Superior temporal gyrus (tissue), 1 donor: ENCODE results near the gene ACBD4.

Experiments
- DNase-seq: peaks from one replicate; pipeline ENCODE4 v3.0.0-alpha.2; 2016; ENCODE audit errors: extremely low spot score

The ACBD4 gene

DNA sequence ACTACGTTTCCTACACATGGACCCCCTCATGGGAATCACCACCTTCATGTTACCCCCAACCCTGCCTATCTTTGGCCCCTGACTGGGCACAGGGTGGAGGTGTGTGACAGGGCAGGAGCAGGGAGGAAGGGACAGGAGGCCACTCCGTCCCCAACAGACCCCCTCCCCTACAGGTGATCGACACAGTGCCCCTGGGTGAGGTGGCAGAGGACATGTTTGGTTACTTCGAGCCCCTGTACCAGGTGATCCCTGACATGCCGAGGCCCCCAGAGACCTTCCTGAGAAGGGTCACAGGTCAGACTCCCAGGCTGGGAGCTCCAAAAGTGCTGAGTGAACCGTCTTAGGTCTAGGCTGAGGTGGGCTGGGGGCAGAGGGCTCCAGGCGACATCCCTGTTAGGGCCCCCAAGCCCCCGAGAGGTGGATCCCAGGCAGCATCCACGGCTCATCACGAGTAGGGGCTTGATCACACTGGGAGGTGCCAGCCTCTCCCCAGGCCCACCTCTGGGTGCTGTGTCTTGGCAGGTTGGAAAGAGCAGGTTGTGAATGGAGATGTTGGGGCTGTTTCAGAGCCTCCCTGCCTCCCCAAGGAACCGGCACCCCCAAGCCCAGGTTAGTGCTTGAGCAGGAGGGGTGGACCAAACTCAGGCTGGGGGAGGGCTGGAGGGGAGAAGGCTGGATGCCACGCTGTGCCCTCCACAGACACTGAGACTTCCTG, 1.5 kb downstream of the ACBD4 start:
- DNase-seq, result no peak

DNA sequence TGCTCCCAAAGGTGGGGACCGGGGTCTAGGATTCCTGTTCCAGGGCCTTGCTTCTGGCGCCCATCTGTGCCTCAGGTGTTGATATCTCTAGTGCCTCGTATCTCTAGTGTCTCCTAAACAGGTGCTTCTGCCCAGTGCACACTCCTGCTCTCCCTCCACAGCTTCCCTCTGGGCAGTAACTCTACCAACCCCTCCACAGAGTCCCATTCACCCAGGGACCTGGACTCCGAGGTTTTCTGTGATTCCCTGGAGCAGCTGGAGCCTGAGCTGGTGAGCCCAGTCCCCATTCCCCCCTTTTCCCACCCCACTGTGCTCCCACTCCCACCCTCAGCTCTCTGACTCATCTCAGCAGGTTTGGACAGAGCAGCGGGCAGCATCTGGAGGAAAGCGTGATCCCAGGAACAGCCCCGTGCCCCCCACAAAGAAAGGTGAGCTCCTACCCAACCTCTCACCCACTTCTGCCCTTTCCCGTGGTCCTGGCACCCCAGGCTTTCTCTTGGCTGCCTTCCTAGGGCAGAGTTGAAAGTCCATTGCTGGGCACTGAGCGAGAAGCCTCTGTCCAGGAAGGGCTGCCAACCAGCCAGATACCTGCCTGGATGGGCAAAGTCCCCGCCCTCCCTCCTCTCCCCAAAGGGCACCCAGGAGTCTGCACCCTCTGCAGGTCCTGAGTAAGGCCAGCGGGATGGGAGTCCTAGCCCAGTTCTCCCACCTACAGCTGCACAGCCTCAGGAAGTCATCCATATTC, 2.2 kb downstream of the ACBD4 start:
- no peak for DNase-seq

DNA sequence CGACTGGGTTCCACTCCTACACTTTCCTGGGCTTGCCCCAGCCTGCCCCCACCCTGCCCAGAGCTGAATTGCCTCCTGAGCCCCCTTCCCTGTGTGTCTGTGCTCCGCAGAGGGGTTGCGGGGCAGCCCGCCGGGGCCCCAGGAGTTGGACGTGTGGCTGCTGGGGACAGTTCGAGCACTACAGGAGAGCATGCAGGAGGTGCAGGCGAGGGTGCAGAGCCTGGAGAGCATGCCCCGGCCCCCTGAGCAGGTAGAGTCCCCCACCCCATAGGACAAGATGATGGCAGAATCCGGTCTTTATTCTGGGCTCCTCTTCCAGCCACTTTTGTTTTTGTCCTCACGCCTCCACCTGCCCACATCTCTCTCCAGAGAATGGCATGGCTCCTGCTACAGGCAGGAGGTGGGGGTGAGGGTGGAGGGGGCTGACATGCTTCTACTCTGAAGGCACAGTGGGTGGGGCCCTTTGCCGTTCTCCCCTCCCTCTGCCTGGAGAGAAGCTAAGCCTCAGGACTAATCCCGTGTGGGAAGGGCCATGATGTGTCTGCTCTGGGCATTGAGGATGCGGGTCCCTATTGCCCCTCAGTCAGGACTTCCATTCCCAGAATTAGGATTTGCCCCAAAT, 3.5 kb downstream of the ACBD4 start:
- DNase-seq, result no peak

DNA sequence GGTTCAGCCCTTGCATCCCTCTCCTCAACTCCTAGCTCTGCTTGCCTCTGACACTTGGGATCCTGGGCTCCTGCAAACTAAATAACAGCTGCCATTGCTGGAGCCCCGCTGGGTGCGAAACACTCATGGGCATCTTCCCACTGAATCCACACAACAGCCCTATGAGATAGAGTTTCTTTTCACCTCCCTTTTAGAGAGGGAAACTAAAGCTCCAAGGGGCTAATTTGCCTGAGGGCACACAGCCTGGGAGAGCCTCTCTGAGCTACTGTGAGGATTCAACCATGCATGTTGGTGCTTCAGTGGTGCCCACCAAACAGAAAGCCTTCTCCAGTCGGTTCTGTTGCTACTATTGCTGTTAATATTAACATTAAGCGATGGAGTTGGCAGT, 4.0 kb downstream of the ACBD4 start:
- DNase-seq, result no peak

DNA sequence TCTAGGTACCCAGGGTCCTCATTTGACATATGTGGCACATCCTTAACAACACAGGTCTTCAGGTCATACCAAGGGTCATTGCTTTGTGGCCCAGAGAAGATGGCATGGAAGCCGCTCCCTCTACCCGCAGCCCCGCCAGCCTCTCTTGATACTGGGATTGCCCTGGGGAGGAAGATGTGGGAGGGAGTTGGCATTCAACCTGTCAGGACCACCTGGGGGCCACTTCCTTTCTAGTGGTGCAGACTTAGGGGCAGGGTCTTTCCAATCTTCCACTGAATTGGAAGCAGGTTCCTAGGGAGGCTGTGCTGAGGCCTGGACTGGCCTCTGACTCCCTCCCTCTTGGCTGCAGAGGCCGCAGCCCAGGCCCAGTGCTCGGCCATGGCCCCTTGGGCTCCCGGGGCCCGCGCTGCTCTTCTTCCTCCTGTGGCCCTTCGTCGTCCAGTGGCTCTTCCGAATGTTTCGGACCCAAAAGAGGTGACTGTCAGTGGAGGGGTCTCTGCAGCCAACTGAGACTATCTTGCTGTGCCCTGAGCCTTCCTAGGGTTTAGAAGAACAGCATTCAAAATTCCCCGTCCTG, 7.7 kb downstream of the ACBD4 start:
- DNase-seq, result no peak

DNA sequence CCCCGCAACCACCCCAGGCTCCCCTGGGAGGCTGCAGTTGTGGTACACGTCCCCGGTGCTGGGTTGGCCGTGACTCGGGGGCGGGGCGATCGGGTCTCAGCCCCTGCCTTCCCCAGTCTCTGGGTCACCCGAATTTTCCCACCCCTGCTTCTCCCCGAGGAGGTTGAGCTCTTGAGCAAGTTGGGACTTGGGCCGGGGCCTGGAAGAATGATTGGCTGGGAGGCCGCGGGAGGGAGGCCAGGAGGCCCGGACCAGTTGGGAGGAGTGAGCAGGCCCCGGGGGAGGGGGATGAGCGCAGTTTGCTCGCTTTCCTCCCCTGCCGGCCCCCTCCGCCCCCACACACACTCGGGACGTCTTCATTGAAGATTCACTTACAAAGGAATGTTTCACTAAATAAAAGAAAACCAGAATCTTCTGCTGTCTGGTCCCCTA, 8.3 kb downstream of the ACBD4 start:
- no peak for DNase-seq

DNA sequence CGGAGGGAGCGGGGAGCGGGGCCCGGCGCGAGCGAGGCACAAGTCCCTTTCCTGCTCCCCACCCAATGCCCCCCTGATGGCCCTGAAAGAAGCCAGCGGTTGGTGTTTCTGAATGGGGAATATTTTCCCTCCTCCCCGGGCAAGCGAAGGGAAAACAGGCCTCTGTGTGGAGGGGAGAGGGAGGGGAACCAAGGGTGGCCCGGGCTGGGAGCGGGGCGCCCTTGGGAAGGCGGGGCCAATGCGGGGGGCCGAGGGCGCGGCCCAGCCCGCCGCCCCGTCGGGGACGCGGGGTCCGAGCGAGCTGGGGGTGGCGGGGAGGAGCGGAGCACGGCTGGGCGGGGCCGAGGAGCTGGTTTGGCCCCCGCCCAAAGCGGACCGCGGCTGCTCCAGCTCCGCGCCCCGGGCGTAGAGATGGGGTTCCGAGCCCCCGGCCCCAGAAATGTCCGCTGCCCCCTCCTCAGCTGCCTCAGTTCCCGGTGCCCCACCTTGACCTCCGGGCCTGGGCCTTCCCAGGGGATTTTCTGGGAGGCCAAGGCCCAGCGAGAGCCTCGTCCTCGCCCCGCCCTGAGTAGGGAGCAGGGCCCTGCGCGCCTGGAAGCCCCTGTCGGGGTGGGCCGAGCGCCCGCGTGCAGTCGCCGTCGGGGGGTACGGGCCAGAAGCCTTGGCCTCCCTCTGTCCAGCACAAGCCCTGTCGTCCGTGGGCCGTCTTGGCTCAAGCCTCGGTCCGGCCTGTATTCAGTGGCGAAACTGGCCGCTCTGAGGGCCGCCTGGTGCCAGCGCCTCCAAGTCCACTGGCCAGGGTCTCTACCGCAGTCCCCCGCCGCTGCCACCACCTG, 8.9 kb downstream of the ACBD4 start:
- no peak for DNase-seq

DNA sequence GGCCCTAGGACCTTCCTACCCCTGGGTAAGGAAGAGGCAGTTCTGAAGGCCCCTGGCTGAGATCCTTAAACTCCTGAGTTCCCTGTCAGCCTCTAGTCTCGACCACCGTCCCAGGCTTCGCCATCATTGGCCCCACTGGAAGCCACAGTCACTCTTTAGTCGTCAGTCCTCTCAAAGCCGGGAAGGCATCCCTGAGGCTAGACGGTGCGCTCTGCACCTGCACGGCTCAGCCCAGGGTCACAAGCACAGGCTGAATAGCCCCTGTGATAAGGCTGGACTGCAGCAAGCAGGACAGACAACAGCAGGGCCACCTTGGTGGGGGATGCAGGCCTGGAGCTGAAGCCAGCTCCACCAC, 9.5 kb downstream of the ACBD4 start:
- no peak for DNase-seq

DNA sequence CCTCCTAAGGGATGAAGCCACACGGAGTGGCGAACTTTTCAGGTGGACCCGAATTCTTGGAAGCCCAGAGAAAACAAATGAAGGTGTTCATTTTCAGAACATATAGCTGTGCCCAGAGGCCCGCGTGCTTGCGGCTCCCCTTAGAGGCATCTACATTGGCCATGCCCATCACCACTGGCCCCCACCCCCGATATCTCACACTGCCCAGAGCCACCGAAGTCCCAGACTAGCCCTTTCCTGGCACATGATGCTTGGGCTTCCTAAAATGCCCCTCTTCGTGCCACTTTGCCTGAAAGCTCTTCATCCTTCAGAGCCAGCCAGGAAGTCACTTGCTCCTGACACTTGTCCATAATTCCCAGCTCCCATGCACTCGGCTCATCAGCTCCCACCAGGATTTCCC, 10.7 kb downstream of the ACBD4 start:
- no peak for DNase-seq

DNA sequence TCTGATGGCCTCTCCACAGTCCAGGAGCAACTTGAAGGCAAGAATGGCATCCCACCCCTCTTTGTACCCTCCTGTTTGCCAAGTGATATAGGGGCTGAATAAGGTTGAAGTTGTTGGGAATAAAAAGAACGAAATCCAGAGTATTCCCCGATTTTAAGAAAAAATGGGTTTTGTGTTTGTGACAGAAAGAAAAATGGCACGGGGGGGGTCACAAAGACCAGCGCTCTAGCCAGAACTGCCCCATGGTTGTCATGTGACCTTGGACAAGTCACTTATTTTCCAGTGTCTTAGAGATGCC, 11.1 kb downstream of the ACBD4 start:
- no peak for DNase-seq

DNA sequence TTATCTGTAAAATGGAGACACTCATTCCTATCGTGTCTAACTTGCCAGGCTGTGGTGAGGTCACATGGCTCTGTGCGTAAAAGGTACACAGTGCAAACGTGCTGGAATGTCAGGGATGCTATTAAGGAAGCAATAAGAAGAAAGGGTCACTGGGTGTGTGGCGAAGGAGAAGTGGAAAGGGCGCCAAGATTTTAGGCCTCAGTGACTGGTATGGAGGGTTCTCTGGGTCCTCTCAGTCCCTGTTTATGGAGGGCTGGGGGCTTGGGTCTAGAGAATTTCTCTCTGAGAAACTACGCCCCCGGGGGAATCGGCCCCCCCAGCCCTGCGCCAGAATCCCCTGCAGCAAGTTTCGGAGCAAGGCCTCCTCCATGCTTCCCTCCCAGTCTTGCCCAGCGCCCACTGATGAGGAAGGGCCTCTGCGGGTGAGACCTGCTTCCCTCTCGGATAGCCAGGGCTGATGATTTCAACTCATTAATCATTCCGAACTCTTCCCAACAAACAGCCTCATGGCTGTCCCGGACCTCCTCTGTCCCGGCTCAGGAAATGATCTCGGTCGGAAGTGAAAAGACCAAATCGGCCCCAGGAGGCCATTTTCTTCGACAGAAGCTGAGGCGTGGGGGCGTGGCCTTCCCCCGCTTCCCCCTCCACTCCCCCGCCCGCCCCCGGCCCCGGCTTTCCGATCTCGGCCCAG, 11.5 kb downstream of the ACBD4 start:
- peak; percentile 65 for DNase-seq

DNA sequence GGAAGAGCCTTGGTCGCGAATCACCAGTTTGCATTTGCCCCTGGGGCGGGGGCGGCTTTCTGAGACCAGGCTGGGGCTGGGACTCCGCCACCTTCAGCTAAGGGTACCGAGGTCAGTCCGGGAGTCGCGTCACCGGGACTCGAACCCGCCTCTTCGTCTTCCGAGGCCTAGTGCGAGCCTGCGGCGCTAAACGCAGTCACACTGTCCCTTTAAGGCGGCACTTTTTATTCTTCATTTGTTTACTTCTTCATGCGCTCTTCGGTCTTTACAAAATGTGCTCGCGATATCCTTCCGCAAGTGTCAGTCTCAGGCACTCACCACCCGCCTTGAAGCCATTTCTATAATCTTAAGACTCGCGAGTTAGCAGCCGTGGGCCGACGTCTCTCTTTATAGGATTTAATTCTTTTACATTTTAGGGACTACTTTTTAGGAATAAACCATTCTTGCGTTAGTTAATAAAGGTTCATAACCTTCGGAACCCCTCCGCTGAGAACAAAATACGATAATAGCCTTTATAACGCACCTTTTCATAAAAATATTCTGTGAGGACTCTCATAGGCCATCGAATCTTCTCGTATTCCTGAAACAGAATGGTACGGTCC, 12.2 kb downstream of the ACBD4 start:
- DNase-seq, result peak; percentile 98

DNA sequence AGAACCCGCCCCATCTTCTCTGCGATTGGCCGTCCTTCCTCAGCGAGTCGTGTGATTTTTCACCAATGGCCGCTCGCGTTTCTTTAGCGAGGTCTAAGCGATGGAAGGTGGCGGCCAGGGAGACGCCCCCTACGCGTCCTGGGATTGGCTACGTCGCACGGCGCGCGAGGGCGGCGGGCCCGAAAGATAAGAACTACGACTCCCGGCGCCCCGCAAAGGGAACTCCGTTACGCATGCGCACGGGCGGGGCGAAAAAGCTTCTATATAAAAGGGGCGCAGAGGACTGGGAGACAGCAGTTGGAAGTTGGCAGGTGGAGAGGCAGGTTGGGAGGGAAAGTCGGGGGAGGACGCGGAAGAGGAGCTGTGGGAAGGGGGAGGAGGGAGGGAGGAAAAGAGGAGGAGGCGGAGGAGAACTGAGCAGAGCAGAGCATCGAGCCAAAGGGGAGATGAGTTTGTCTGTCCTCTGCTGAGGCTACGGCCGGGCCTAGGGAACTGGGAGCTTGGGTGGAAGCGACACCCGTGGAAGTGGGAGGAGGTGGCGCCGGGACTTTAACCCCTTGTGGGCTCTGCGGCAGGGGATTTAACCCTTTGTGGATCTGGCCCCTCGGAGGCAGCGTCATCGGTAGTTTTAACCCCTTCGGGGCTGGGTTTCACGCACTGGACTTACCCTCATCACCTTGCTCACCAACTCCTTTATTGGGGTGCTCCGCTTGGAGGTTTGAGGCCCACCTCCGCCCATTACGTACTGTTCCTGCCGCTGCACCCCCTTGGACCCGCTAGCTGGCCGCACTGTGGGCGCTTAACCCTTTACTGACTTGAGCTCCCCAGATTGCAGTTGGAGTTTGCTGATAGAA, 12.9 kb downstream of the ACBD4 start, which contains the start of gene HEXIM1:
Gene HEXIM1, plus strand, starts transcription at position 293 of the 854 bp plus-strand sequence. CDS start 716 bp downstream, outside the sequence.
- DNase-seq, result peak; percentile 100

DNA sequence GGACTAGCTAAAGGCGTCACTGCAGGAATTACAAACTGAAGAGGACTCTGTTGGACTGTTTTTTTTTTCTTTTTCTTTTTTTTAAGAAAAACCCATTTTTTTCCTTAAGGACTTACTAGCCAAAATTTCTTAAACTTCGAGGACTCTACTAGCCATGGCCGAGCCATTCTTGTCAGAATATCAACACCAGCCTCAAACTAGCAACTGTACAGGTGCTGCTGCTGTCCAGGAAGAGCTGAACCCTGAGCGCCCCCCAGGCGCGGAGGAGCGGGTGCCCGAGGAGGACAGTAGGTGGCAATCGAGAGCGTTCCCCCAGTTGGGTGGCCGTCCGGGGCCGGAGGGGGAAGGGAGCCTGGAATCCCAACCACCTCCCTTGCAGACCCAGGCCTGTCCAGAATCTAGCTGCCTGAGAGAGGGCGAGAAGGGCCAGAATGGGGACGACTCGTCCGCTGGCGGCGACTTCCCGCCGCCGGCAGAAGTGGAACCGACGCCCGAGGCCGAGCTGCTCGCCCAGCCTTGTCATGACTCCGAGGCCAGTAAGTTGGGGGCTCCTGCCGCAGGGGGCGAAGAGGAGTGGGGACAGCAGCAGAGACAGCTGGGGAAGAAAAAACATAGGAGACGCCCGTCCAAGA, 13.7 kb downstream of the ACBD4 start:
- DNase-seq, result peak; percentile 84

DNA sequence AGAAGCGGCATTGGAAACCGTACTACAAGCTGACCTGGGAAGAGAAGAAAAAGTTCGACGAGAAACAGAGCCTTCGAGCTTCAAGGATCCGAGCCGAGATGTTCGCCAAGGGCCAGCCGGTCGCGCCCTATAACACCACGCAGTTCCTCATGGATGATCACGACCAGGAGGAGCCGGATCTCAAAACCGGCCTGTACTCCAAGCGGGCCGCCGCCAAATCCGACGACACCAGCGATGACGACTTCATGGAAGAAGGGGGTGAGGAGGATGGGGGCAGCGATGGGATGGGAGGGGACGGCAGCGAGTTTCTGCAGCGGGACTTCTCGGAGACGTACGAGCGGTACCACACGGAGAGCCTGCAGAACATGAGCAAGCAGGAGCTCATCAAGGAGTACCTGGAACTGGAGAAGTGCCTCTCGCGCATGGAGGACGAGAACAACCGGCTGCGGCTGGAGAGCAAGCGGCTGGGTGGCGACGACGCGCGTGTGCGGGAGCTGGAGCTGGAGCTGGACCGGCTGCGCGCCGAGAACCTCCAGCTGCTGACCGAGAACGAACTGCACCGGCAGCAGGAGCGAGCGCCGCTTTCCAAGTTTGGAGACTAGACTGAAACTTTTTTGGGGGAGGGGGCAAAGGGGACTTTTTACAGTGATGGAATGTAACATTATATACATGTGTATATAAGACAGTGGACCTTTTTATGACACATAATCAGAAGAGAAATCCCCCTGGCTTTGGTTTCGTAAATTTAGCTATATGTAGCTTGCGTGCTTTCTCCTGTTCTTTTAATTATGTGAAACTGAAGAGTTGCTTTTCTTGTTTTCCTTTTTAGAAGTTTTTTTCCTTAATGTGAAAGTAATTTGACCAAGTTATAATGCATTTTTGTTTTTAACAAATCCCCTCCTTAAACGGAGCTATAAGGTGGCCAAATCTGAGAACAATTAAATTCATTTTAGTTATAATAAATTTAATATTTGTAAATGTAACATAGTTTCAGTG, 14.5 kb downstream of the ACBD4 start:
- peak; percentile 64 for DNase-seq

DNA sequence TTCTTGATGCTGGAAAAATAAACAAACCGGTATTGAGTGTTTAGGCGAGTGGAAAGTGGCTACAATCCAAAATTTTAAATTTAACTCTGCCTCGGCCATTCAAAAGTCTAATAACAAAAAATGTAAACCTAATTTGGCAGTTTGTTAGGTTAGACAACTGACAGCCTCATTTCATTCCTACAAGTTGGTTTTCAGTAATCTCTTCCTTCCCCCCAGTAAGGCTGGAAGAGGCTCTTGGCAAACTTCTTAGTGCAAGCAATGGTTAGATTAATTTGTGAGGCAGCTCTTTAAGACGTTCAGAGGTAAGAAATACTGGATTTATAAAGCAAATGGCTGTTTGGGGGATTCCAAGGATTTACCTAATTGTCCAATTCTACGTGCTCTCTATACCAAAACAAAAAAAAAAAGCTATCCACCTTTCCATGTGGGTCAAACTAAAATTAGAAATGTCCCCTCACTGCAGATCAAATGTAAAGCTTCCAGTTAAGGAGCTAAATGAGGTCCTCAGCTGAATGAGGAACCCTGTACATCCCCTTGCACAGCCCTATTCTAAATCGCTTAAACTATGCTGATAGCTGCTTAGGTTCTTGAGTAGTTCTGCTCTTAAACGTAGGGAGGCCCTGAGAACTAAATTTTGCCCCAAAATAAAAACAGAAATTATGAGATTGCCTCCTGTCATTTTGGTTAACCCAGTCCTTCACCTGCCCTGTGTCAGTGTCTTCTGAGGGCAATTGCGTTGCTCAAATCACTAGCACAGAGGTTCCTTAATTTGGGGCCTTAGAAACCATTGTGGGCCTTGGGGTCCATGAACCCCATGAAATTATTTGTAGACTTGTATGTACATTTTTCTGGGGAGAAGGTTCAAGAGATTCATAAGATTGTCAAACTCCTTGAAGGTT, 15.7 kb downstream of the ACBD4 start:
- DNase-seq, result peak; percentile 52

DNA sequence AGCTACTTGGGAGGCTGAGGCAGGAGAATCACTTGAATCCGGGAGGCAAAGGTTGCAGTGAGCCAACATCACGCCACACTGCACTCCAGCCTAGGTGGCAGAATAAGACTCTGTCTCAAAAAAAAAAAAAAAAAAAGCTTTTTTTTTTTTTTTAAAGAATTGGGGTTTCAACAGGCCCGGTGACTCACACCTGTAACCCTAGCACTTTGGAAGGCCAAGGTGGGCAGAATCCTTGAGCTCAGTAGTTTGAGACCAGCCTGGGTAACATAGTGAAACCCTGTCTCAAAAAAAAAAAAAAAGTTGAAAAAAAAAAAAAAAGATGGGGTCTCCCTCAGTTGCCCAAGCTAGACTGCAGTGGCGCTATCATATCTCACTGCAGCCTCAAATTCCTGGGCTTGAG, 19.5 kb downstream of the ACBD4 start:
- DNase-seq, result no peak
